Adrenal gland (tissue), 5 donors: Measurements from ENCODE around the gene ARRB2.

Source experiments
- POLR2A ChIP-seq, 2 donors: fragments of 450-650 bp; IDR thresholded peaks; one replicate each; pipeline ENCODE4 v1.6.1; 2017; ENCODE audit warnings: antibody characterized with exemption in 2 of 2, mild to moderate bottlenecking in 2 of 2, moderate library complexity in 1 of 2
- TF ChIP-seq, protein P1 (sequence below), 6 experiments: fragments of 450-650 bp in 4 of 6; fragments of 200-600 bp in 2 of 6; sonication (generic) in 1 of 6; IDR thresholded peaks; 1 replicate in 5 of 6; 2 replicates in 1 of 6; pipeline versions ENCODE4 v1.5.1 to v1.8.0; 2016 to 2021; ENCODE audit warnings: antibody characterized with exemption in 6 of 6, mild to moderate bottlenecking in 2 of 6, moderate library complexity in 1 of 6
- donor health status: DM: no; HTN: no; CAD: no.

DNA sequence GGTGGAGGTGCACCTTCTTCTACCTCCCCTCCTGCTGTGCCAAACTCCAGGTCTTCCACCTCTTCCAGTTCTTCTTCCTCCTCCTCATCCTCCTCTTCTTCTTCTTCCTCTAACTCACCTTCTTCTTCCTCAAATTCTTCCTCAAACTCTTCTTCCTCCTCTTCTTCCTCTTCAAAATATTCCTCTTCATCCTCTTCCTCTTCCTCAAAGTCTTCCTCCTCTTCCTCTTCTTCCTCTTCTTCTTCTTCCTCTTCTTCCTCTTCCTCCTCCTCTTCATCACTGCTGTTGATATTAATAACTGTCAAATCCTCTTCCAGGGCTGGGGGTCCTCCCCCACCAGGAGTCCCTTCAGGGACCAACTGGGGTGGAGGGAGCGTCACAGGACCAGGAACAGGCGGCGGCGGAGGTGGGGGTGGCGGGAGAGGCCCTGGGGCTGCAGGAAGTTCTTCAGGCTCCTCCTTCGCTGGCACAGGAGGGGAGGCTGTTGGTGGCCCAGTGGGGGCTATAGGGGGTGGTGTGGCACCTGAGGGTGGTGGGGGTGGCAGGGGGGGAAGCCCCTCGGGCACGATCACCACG, 38.3 kb upstream of the ARRB2 start:
- TF ChIP-seq, protein P1, sequence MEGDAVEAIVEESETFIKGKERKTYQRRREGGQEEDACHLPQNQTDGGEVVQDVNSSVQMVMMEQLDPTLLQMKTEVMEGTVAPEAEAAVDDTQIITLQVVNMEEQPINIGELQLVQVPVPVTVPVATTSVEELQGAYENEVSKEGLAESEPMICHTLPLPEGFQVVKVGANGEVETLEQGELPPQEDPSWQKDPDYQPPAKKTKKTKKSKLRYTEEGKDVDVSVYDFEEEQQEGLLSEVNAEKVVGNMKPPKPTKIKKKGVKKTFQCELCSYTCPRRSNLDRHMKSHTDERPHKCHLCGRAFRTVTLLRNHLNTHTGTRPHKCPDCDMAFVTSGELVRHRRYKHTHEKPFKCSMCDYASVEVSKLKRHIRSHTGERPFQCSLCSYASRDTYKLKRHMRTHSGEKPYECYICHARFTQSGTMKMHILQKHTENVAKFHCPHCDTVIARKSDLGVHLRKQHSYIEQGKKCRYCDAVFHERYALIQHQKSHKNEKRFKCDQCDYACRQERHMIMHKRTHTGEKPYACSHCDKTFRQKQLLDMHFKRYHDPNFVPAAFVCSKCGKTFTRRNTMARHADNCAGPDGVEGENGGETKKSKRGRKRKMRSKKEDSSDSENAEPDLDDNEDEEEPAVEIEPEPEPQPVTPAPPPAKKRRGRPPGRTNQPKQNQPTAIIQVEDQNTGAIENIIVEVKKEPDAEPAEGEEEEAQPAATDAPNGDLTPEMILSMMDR (IDR thresholded peaks at IDR 0.05) = no peak
- TF ChIP-seq POLR2A (IDR thresholded peaks at IDR 0.05) = no peak
